ENCODE measurements around the gene TLL2. TPM values are rescaled to one million over a fixed set of nuclear protein-coding genes. Genes with fewer than 3 reads are reported as not detected.

Gene TLL2
- total and polyA plus RNA-seq, 9 of the 15 experiments (the other 6 are each of a cell fraction or from before 2014, with no cell fraction given) = 0.09 TPM; not detected in 8

DNA sequence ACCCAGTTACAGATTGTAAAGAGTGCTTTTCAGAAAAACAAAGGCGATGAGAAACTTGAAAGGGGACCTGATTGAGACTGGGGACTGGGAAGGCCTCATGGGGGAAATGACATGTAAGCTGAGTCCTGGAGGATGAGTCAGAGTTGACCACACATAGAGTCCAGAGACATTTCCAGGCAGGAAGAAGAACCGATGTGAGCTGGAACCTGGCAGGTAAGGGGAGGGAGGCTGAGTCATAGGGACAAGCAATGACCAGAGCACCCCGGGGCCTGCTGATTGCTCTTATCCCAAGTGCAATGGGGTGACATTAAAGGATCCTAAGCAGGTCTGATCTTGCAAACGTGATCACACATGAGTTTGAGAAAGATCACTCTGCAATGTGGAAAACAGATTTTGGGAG is 11.7 kb downstream of the TLL2 start:
- Histone ChIP-seq H3K9ac (ENCODE audit: insufficient read depth in 1 of 2, low read depth in 2 of 2, low read length in 2 of 2) (no peak overlapping the region), H3K27me3 (ENCODE audit: control insufficient read depth in 2 of 2, insufficient read depth in 2 of 2, low read length in 2 of 2) (peaks cover 0 to 8% of the 10 kb centered on the region in 2 experiments; a peak in 3 of 5 replicates), H3K27ac (ENCODE audit: extremely low read depth, low read depth, low read length) (no peak overlapping the region), H3K4me1 (replicated peaks in 1 of 2; ENCODE audit: control insufficient read depth in 2 of 2, insufficient read depth in 2 of 2, low read length in 2 of 2) (no peaks in the 10 kb centered on the region; a peak in 1 of 5 replicates), H3K4me3 (no peak overlapping the region), H4K20me1 (replicated peaks; ENCODE audit: control insufficient read depth, insufficient read depth, low read length) (no peaks in the 10 kb centered on the region), H3K36me3 (ENCODE audit: control insufficient read depth, insufficient read depth, low read length) (no peaks in the 10 kb centered on the region), H3K79me2 (ENCODE audit: control insufficient read depth, insufficient read depth, low read length) (no peaks in the 10 kb centered on the region), H2AFZ (ENCODE audit: low read depth, low read length) (no peak overlapping the region), H3K9me3 (replicated peaks; ENCODE audit: control insufficient read depth, insufficient read depth, low read depth, low read length) (no peaks in the 10 kb centered on the region), H3K4me2 (ENCODE audit: insufficient read depth, low read length) (no peak overlapping the region), H3K9me1 (ENCODE audit: control insufficient read depth, insufficient read depth, low read length) (no peaks in the 10 kb centered on the region)
- ATAC-seq (no peak), DNase-seq (ENCODE audit: extremely low read depth in 1 of 4, low spot score in 3 of 4) (no peak), FAIRE-seq (no peak)
- ChIA-PET POLR2A (interaction anchor here (1.1 to 1.8 kb wide), 2 partner anchors 8 to 22 kb away, joined by 4 to 5 read pairs; no protein-coding TSS in a partner anchor), CTCF (ENCODE audit: low intra/inter-chr PET ratio) (no interaction called here)
- TF ChIP-seq KDM1A (IDR thresholded peaks at IDR 0.05) = no peak
- TF ChIP-seq, protein P1, sequence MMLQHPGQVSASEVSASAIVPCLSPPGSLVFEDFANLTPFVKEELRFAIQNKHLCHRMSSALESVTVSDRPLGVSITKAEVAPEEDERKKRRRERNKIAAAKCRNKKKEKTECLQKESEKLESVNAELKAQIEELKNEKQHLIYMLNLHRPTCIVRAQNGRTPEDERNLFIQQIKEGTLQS (IDR thresholded peaks at IDR 0.05) = peak; percentile 52
- TF ChIP-seq, protein P1 (CRISPR knock-in tag; conservative IDR thresholded peaks at IDR 0.05) = no peak
- peak; percentile 55; the same call in 1 of the 2 replicates for TF ChIP-seq JUN (IDR thresholded peaks at IDR 0.05; ENCODE audit: borderline replicate concordance, low read depth, low read length)
- no peak for TF ChIP-seq JUN (CRISPR knock-in tag; IDR thresholded peaks at IDR 0.05; ENCODE audit: borderline replicate concordance)
- TF ChIP-seq NFIC (IDR thresholded peaks at IDR 0.05) = no peak
- TF ChIP-seq CBFA2T3 (IDR thresholded peaks at IDR 0.05) = peak; percentile 35; the same call in 1 of the 2 replicates
- peak; percentile 67 for TF ChIP-seq FOSL1 (tag; conservative IDR thresholded peaks at IDR 0.05)
- BruUV-seq (replicated peaks) = no TSS peak
- intact Hi-C loops (cut with micrococcal nuclease) = no loop called here
- in situ Hi-C loops (cut with MboI) = no loop called here
- WGBS (ENCODE audit: insufficient coverage, low coverage, missing lambda C conversion rate) = 0% methylated on average over 4 of the region's 4 CpGs

Data from K562 (cell line).